Natural killer cell (primary cell): ENCODE results near the gene VIPAS39. TPM values are rescaled to one million over a fixed set of nuclear protein-coding genes. Genes with fewer than 3 reads are reported as not detected.
A peak's percentile ranks its signal among the peaks of the same experiment; 100 is the strongest.

ENCODE experiments used
- ATAC-seq, 3 donors: fragments of 150-1000 bp in 2 of 3; fragments of 200-7000 bp in 1 of 3; cut with Tn5 transposase; 1 replicate in 1 of 3; 2 replicates in 2 of 3; pipeline ENCODE4 v1.10.0; 2021; ENCODE audit warnings: mild to moderate bottlenecking in 2 of 3, moderate library complexity in 2 of 3
- DNase-seq, 2 donors: peaks; one replicate each; pipeline versions ENCODE4 v3.0.0 to v3.0.0-alpha.2; 2013 to 2021; ENCODE audit warnings: mixed read lengths in 1 of 2
- H3K27ac ChIP-seq: one replicate; pipeline ENCODE4 v1.5.1; 2013; ENCODE audit warnings: mild to moderate bottlenecking, low read length
- H3K27me3 ChIP-seq: one replicate; pipeline ENCODE4 v1.6.1; 2013; ENCODE audit warnings: low read length; ENCODE audit not compliant: control insufficient read depth, insufficient read depth
- H3K36me3 ChIP-seq: one replicate; pipeline ENCODE4 v1.6.1; 2013; ENCODE audit warnings: low read length; ENCODE audit not compliant: control insufficient read depth, insufficient read depth
- H3K4me1 ChIP-seq: one replicate; pipeline ENCODE4 v1.6.1; 2013; ENCODE audit warnings: low read length; ENCODE audit not compliant: control insufficient read depth, insufficient read depth
- H3K4me3 ChIP-seq: one replicate; pipeline ENCODE4 v1.5.1; 2013; ENCODE audit warnings: low read length
- H3K9me3 ChIP-seq: one replicate; pipeline ENCODE4 v1.6.1; 2013; ENCODE audit warnings: low read length; ENCODE audit not compliant: control insufficient read depth, insufficient read depth
- H3K27ac Mint-ChIP-seq, 2 donors: one replicate each; pipeline ENCODE4 v1.8.0; 2022; ENCODE audit warnings: mild to moderate bottlenecking in 2 of 2, mixed read lengths in 2 of 2, moderate library complexity in 1 of 2
- H3K27me3 Mint-ChIP-seq, 2 donors: one replicate each; pipeline ENCODE4 v1.8.0; 2022; ENCODE audit warnings: low read depth in 2 of 2, mixed read lengths in 2 of 2
- H3K36me3 Mint-ChIP-seq: one replicate; pipeline ENCODE4 v1.8.0; 2022; ENCODE audit warnings: mixed read lengths
- H3K4me1 Mint-ChIP-seq, 2 donors: one replicate each; pipeline ENCODE4 v1.8.0; 2022; ENCODE audit warnings: mixed read lengths in 2 of 2
- H3K4me3 Mint-ChIP-seq: one replicate; pipeline ENCODE4 v1.8.0; 2022; ENCODE audit warnings: mild to moderate bottlenecking, moderate library complexity, mixed read lengths
- H3K9me3 Mint-ChIP-seq, 2 donors: one replicate each; pipeline ENCODE4 v1.8.0; 2022; ENCODE audit warnings: mixed read lengths in 2 of 2
- WGBS: methylation state at CpG from one replicate; pipeline ENCODE4 v1.1.7; 2013; ENCODE audit warnings: missing lambda C conversion rate; ENCODE audit not compliant: insufficient coverage; 5-methylcytosine and 5-hydroxymethylcytosine counted together
- intact Hi-C: fragments of 100-400 bp; cut with micrococcal nuclease; formaldehyde crosslinking; loops from one replicate; pipeline ENCODE4 v1.14.2; 2022
- total RNA-seq, 4 donors: library from RNA; stranded (reverse); fragments of 120-200 nt in 1 of 4; gene quantifications; one replicate each; pipeline versions ENCODE4 v1.2.3 to v1.2.4, GENCODE V29; 2013 to 2022
- TF ChIP-seq, protein P1 (sequence below): fragments of 200-600 bp; IDR thresholded peaks from one replicate; pipeline ENCODE4 v1.8.0; 2022; ENCODE audit warnings: antibody characterized with exemption

Gene VIPAS39
- total RNA-seq, 3 donors from 2014 or later (not counting 1 experiment from before 2014, with no cell fraction given) = 11.2 to 14.4 (median 13.0) TPM

DNA sequence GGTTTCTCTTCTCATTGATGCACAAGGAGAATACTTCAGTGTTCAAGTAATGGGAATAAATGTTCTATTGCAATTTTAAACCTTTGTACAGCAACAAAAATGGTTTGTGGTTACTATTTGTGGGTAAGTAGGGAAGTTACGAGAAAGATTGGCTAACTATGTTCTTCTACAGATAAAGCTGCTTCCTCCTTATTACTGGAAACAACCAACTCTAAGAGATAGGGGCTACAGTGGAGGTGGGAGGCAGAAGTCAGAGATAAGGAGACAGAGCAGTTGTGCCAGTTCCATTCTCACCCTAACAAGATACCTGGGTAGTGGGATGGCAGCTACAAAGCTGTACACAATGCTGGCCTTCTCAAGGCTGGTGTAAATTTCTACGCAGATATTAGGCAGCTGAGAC lies 50.2 kb downstream of the VIPAS39 start:
- no peaks in the 10 kb centered on the region for H3K4me1 ChIP-seq
- H3K4me3 ChIP-seq = no peak overlapping the region
- no peaks in the 10 kb centered on the region for H3K36me3 Mint-ChIP-seq
- ATAC-seq (peak in 1 of 3 donors; percentile 78), DNase-seq (no peak)
- H3K4me3 Mint-ChIP-seq = no peak overlapping the region
- H3K27me3 Mint-ChIP-seq = no peaks in the 10 kb centered on the region
- H3K9me3 ChIP-seq = no peaks in the 10 kb centered on the region
- H3K27ac Mint-ChIP-seq = no peak overlapping the region
- H3K9me3 Mint-ChIP-seq = no peaks in the 10 kb centered on the region
- H3K27ac ChIP-seq = no peak overlapping the region
- TF ChIP-seq, protein P1, sequence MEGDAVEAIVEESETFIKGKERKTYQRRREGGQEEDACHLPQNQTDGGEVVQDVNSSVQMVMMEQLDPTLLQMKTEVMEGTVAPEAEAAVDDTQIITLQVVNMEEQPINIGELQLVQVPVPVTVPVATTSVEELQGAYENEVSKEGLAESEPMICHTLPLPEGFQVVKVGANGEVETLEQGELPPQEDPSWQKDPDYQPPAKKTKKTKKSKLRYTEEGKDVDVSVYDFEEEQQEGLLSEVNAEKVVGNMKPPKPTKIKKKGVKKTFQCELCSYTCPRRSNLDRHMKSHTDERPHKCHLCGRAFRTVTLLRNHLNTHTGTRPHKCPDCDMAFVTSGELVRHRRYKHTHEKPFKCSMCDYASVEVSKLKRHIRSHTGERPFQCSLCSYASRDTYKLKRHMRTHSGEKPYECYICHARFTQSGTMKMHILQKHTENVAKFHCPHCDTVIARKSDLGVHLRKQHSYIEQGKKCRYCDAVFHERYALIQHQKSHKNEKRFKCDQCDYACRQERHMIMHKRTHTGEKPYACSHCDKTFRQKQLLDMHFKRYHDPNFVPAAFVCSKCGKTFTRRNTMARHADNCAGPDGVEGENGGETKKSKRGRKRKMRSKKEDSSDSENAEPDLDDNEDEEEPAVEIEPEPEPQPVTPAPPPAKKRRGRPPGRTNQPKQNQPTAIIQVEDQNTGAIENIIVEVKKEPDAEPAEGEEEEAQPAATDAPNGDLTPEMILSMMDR = no peak
- 29% methylated on average over 1 of the region's 2 CpGs for WGBS
- no peaks in the 10 kb centered on the region for H3K36me3 ChIP-seq
- peaks cover 8 to 13% of the 10 kb centered on the region in 2 donors for H3K4me1 Mint-ChIP-seq
- no peaks in the 10 kb centered on the region for H3K27me3 ChIP-seq
- intact Hi-C loops = no loop called here

DNA sequence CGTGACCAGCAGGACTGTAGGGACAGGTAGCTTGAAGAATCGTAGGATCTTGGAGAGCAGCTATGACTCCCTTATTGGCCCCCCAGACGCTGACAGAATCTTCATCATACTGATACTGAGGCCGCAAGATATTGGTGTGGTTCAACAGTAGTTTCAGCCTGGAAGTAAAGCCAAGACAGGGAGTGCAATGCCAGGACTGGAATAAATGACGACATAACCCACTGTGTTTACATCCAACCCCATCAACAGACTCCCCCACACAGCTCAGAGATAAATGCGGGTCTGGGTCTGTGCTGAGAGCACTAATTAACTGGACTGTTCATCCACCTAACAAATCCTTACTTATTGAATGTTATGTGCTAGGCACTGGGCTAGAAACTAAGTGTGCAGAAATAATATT lies 50.7 kb downstream of the VIPAS39 start:
- no peak overlapping the region for H3K27ac ChIP-seq

DNA sequence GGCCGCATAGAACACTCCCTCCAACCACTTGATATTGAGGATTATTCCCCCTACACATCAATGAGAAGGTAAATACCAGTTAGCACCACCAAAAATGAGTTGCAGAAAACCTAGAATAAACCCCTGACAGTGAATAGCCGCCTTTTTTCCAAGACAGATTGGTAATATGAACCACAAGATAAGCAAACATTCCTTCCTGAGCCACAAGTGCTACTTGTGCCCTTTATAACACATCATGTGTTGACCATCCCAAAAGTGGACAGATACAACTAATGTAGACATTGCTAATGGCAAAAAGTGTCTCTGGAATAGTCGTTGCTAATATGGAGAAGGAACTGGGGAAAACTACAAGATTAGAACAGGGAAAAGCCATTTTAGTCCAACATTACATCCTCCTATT lies 51.3 kb downstream of the VIPAS39 start:
- WGBS = 83% methylated on average over 2 of the region's 3 CpGs
- H3K27ac Mint-ChIP-seq = no peak overlapping the region
- no peaks in the 10 kb centered on the region for H3K27me3 Mint-ChIP-seq
- no peak overlapping the region for H3K4me3 ChIP-seq
- no peaks in the 10 kb centered on the region for H3K9me3 ChIP-seq
- peaks cover 8 to 13% of the 10 kb centered on the region in 2 donors for H3K4me1 Mint-ChIP-seq
- DNase-seq = no peak
- TF ChIP-seq, protein P1 = no peak
- no peaks in the 10 kb centered on the region for H3K27me3 ChIP-seq
- no peak overlapping the region for H3K4me3 Mint-ChIP-seq
- ATAC-seq = no peak
- no peaks in the 10 kb centered on the region for H3K36me3 ChIP-seq
- H3K27ac ChIP-seq = no peak overlapping the region
- intact Hi-C loops = no loop called here
- H3K9me3 Mint-ChIP-seq = no peaks in the 10 kb centered on the region
- no peaks in the 10 kb centered on the region for H3K36me3 Mint-ChIP-seq
- H3K4me1 ChIP-seq = no peaks in the 10 kb centered on the region

More for the DNA sequence above, 50.7 kb downstream of the VIPAS39 start:
- 42% methylated on average over 4 of the region's 6 CpGs for WGBS
- no peaks in the 10 kb centered on the region for H3K9me3 ChIP-seq
- Mint-ChIP-seq H3K27me3 (no peaks in the 10 kb centered on the region), H3K4me1 (peaks cover 8 to 13% of the 10 kb centered on the region in 2 donors), H3K9me3 (no peaks in the 10 kb centered on the region), H3K27ac (no peak overlapping the region), H3K4me3 (no peak overlapping the region), H3K36me3 (no peaks in the 10 kb centered on the region)
- intact Hi-C loops = no loop called here
- no peaks in the 10 kb centered on the region for H3K27me3 ChIP-seq
- TF ChIP-seq, protein P1 = no peak
- H3K36me3 ChIP-seq = no peaks in the 10 kb centered on the region
- H3K4me3 ChIP-seq = no peak overlapping the region
- no peaks in the 10 kb centered on the region for H3K4me1 ChIP-seq
- DNase-seq = no peak
- peak in 1 of 3 donors; percentile 53 for ATAC-seq

DNA sequence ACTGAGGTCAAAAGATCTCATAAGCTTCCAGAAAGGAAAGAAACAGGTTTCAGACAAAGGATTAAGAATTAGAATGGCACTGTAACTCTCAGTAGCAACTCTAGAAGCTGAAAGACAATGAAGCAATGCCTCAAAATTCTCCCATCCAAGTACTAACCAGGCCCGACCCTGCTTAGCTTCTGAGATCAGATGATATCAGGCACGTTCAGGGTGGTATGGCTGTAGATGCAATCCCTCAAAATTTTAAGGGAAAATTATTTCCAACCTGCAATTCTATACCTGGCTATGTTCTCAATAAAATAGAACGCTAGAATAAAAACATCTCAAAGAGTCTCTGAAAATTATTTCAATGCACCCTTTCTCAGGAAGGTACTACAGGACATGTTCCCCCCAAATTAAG lies 53.6 kb downstream of the VIPAS39 start:
- intact Hi-C loops = no loop called here
- TF ChIP-seq, protein P1 = no peak
- DNase-seq (no peak), ATAC-seq (no peak)
- no peaks in the 10 kb centered on the region for H3K27me3 ChIP-seq
- Mint-ChIP-seq H3K9me3 (no peaks in the 10 kb centered on the region), H3K4me3 (no peak overlapping the region), H3K27ac (no peak overlapping the region), H3K4me1 (peaks cover 8 to 13% of the 10 kb centered on the region in 2 donors), H3K27me3 (no peaks in the 10 kb centered on the region), H3K36me3 (no peaks in the 10 kb centered on the region)
- 91% methylated on average over 3 of the region's 3 CpGs for WGBS
- no peaks in the 10 kb centered on the region for H3K36me3 ChIP-seq
- no peaks in the 10 kb centered on the region for H3K9me3 ChIP-seq
- H3K27ac ChIP-seq = no peak overlapping the region
- H3K4me1 ChIP-seq = no peaks in the 10 kb centered on the region
- H3K4me3 ChIP-seq = no peak overlapping the region
